ENCODE measurements around the gene FASTK. TPM values are rescaled to one million over a fixed set of nuclear protein-coding genes. Genes with fewer than 3 reads are reported as not detected.

FASTK gene
- polyA plus RNA-seq, 1 donor (not counting 4 experiments of a cell fraction or from before 2014, with no cell fraction given) = 27.2 TPM

DNA sequence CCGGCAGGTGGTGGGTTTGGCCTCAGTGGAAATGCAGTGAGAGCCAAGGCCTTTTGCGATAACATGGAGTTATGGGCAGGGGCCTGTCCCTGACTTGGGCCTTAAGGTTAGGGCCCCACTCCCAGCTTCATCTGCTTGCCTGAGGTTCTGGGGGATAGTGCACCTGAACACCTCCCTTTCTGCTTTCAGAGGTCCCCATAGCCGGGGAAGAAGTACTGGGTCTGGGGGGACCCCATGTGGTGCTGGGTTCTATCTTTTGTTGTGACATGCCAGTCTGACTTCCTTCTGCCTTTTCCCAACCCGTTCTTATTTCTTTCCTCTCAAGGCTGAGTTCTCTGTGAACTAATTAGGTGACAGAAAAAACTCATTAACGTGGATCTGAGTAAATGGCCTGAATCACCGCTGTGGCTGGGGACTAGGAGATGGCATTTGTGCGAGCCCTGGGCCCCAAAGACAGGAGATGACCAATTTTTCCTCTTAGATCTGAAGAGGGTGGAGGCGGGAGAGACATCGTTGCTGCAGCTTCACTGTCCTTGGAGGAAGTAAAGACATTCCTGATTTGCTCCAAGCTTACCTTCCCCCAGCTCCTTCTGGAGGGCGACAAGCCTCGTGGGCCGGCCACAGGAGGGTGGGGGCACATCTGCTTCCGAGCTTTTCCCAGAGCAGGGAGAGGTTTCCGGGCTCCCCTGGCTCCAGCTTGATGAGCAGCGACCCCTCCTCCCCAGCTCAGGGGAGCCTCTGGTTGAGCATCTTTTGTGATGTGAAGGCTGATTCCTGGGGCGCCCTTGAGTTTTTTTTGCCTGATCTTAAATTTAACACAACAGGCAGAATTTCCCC lies 7.6 kb upstream of the FASTK start:
- dilution Hi-C loops (cut with MboI; ENCODE audit: extremely low pct_ligation_motif_present, low sequenced_read_pairs) = no loop called here
- H3K79me2 ChIP-seq (ENCODE audit: control insufficient read depth, insufficient read depth, low read length) = peaks cover 64% of the 10 kb centered on the region
- H3K4me3 ChIP-seq (ENCODE audit: control insufficient read depth in 2 of 3, extremely low read depth in 1 of 3, insufficient read depth in 2 of 3, low read depth in 1 of 3, low read length in 3 of 3) = peak overlapping the region; percentile 80 to 90 (median 83)
- H3K9me1 ChIP-seq (ENCODE audit: control insufficient read depth, extremely low read depth, insufficient read depth, low read length) = no peaks in the 10 kb centered on the region
- no peaks in the 10 kb centered on the region for H3K9me3 ChIP-seq (ENCODE audit: control insufficient read depth, low read depth, low read length)
- no peak overlapping the region for H2AFZ ChIP-seq (ENCODE audit: control insufficient read depth, low read length)
- H4K20me1 ChIP-seq (ENCODE audit: control insufficient read depth, extremely low read depth, insufficient read depth, low read length) = peaks cover 5% of the 10 kb centered on the region
- H3K27ac ChIP-seq (ENCODE audit: control insufficient read depth, insufficient read depth, low read length) = peak overlapping the region; percentile 92
- no peaks in the 10 kb centered on the region for H3K27me3 ChIP-seq (ENCODE audit: control insufficient read depth, extremely low read depth, insufficient read depth, low read length)
- TF ChIP-seq, protein P1, sequence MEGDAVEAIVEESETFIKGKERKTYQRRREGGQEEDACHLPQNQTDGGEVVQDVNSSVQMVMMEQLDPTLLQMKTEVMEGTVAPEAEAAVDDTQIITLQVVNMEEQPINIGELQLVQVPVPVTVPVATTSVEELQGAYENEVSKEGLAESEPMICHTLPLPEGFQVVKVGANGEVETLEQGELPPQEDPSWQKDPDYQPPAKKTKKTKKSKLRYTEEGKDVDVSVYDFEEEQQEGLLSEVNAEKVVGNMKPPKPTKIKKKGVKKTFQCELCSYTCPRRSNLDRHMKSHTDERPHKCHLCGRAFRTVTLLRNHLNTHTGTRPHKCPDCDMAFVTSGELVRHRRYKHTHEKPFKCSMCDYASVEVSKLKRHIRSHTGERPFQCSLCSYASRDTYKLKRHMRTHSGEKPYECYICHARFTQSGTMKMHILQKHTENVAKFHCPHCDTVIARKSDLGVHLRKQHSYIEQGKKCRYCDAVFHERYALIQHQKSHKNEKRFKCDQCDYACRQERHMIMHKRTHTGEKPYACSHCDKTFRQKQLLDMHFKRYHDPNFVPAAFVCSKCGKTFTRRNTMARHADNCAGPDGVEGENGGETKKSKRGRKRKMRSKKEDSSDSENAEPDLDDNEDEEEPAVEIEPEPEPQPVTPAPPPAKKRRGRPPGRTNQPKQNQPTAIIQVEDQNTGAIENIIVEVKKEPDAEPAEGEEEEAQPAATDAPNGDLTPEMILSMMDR (optimal IDR thresholded peaks at IDR 0.05 in 1 of 3, IDR thresholded peaks at IDR 0.05 in 1 of 3, conservative IDR thresholded peaks at IDR 0.05 in 1 of 3; ENCODE audit: extremely low read depth in 1 of 3, insufficient read depth in 2 of 3, low read length in 3 of 3) = no peak
- TF ChIP-seq EZH2 (IDR thresholded peaks at IDR 0.05; ENCODE audit: low read length) = no peak
- peak overlapping the region; percentile 93 for H3K9ac ChIP-seq (ENCODE audit: control insufficient read depth, extremely low read depth, insufficient read depth, low read length)
- peaks cover 25% of the 10 kb centered on the region for H3K4me1 ChIP-seq (ENCODE audit: control insufficient read depth, extremely low read depth, insufficient read depth, low read length)
- FAIRE-seq = no peak
- H3K4me2 ChIP-seq (ENCODE audit: control insufficient read depth, extremely low read depth, insufficient read depth, low read depth, low read length) = peak overlapping the region; percentile 99
- no peak for DNase-seq (ENCODE audit: low read depth, low spot score)
- peaks cover under 1 to 6% of the 10 kb centered on the region in 2 experiments for H3K36me3 ChIP-seq (ENCODE audit: control insufficient read depth in 2 of 2, extremely low read depth in 1 of 2, insufficient read depth in 2 of 2, low read length in 2 of 2)

DNA sequence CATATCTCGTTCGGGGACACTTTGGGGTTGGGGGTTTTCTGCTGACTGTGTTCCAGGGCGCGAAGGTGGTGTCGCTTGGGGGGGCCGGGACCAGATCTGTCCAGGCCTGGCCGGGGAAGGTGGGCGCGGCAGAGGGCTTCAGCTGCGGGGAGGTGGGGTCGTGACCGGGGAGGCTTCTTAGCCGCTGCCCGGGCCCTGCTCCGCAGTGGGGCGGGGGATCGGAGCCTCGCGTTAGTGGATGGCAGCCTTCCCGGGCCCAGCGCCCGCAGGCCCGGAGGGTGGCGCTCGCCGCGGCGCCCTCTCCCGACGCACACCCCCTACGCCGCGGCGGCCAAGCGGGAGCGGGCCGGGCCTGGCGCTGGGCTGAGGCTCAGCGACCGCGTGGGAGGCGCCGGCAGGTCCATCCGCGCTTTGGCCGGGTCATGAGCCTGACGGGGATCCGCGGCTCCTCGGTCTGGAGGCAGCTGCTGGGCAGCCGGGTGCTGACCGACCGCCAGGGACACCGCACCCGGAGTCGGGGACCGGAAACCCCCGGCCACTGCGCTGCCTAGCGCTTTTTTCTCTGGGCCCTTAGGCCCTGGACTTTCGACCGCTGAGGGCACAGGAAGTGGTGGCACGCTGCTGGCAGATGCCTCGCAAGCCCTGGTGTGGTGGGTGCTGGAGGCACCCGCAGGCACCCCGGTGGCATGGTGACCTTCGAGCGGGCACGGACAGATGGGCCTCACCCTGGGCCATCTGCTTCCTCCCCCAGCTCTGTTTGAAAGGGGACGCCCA lies 6.8 kb upstream of the FASTK start:
- no peaks in the 10 kb centered on the region for H3K27me3 ChIP-seq (ENCODE audit: control insufficient read depth, extremely low read depth, insufficient read depth, low read length)
- no peaks in the 10 kb centered on the region for H3K9me3 ChIP-seq (ENCODE audit: control insufficient read depth, low read depth, low read length)
- H4K20me1 ChIP-seq (ENCODE audit: control insufficient read depth, extremely low read depth, insufficient read depth, low read length) = peaks cover 5% of the 10 kb centered on the region
- peak overlapping the region; percentile 46 for H2AFZ ChIP-seq (ENCODE audit: control insufficient read depth, low read length)
- DNase-seq (ENCODE audit: low read depth, low spot score) (no peak), FAIRE-seq (no peak)
- dilution Hi-C loops (cut with MboI; ENCODE audit: extremely low pct_ligation_motif_present, low sequenced_read_pairs) = no loop called here
- peak overlapping the region; percentile 99 for H3K4me2 ChIP-seq (ENCODE audit: control insufficient read depth, extremely low read depth, insufficient read depth, low read depth, low read length)
- no peak for TF ChIP-seq EZH2 (IDR thresholded peaks at IDR 0.05; ENCODE audit: low read length)
- TF ChIP-seq, protein P1 (optimal IDR thresholded peaks at IDR 0.05 in 1 of 3, IDR thresholded peaks at IDR 0.05 in 1 of 3, conservative IDR thresholded peaks at IDR 0.05 in 1 of 3; ENCODE audit: extremely low read depth in 1 of 3, insufficient read depth in 2 of 3, low read length in 3 of 3) = peak in 1 of 3 experiments; percentile 44
- H3K79me2 ChIP-seq (ENCODE audit: control insufficient read depth, insufficient read depth, low read length) = peaks cover 60% of the 10 kb centered on the region
- H3K4me1 ChIP-seq (ENCODE audit: control insufficient read depth, extremely low read depth, insufficient read depth, low read length) = peaks cover 27% of the 10 kb centered on the region
- H3K9me1 ChIP-seq (ENCODE audit: control insufficient read depth, extremely low read depth, insufficient read depth, low read length) = no peaks in the 10 kb centered on the region
- peak overlapping the region; percentile 93 for H3K9ac ChIP-seq (ENCODE audit: control insufficient read depth, extremely low read depth, insufficient read depth, low read length)
- peak overlapping the region; percentile 92 for H3K27ac ChIP-seq (ENCODE audit: control insufficient read depth, insufficient read depth, low read length)
- H3K36me3 ChIP-seq (ENCODE audit: control insufficient read depth in 2 of 2, extremely low read depth in 1 of 2, insufficient read depth in 2 of 2, low read length in 2 of 2) = peaks cover 0 to 5% of the 10 kb centered on the region in 2 experiments
- peak overlapping the region; percentile 80 to 90 (median 83) for H3K4me3 ChIP-seq (ENCODE audit: control insufficient read depth in 2 of 3, extremely low read depth in 1 of 3, insufficient read depth in 2 of 3, low read depth in 1 of 3, low read length in 3 of 3)

All from keratinocyte (primary cell).